ENCODE data around the gene TMEM129. TPM values are rescaled to one million over a fixed set of nuclear protein-coding genes. Genes with fewer than 3 reads are reported as not detected.

The TMEM129 gene
- total and polyA plus RNA-seq, 2 donors (not counting 1 experiment from before 2014, with no cell fraction given) = 15.0 to 39.6 TPM

GRCh38 chr4:1759818-1760223 lies 38.7 kb upstream of the TMEM129 start:
- Histone ChIP-seq H3K27ac (ENCODE audit: insufficient read depth, low read length) (no peak overlapping the region), H3K36me3 (ENCODE audit: control insufficient read depth, insufficient read depth, low read length) (no peaks in the 10 kb centered on the region), H3K27me3 (ENCODE audit: control insufficient read depth, insufficient read depth, low read length) (no peaks in the 10 kb centered on the region), H2AFZ (ENCODE audit: low read length) (no peak overlapping the region), H4K20me1 (ENCODE audit: control insufficient read depth, extremely low read depth, insufficient read depth, low read length) (no peaks in the 10 kb centered on the region), H3K9ac (ENCODE audit: insufficient read depth, low read length) (no peak overlapping the region), H3K4me3 (replicated peaks in 1 of 4; ENCODE audit: control extremely low read depth in 1 of 4, insufficient read depth in 1 of 4, low read depth in 3 of 4, low read length in 4 of 4) (no peak overlapping the region), H3K79me2 (ENCODE audit: control insufficient read depth, insufficient read depth, low read length) (no peaks in the 10 kb centered on the region), H3K4me1 (ENCODE audit: control insufficient read depth, extremely low read depth, insufficient read depth, low read length) (no peaks in the 10 kb centered on the region), H3K9me3 (ENCODE audit: control insufficient read depth, insufficient read depth, low read depth, low read length) (no peaks in the 10 kb centered on the region), H3K4me2 (ENCODE audit: extremely low read depth, insufficient read depth, low read length) (no peak overlapping the region)
- TF ChIP-seq, protein P1, sequence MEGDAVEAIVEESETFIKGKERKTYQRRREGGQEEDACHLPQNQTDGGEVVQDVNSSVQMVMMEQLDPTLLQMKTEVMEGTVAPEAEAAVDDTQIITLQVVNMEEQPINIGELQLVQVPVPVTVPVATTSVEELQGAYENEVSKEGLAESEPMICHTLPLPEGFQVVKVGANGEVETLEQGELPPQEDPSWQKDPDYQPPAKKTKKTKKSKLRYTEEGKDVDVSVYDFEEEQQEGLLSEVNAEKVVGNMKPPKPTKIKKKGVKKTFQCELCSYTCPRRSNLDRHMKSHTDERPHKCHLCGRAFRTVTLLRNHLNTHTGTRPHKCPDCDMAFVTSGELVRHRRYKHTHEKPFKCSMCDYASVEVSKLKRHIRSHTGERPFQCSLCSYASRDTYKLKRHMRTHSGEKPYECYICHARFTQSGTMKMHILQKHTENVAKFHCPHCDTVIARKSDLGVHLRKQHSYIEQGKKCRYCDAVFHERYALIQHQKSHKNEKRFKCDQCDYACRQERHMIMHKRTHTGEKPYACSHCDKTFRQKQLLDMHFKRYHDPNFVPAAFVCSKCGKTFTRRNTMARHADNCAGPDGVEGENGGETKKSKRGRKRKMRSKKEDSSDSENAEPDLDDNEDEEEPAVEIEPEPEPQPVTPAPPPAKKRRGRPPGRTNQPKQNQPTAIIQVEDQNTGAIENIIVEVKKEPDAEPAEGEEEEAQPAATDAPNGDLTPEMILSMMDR (conservative IDR thresholded peaks at IDR 0.05 in 1 of 2, IDR thresholded peaks at IDR 0.05 in 1 of 2; ENCODE audit: low read depth in 1 of 2, low read length in 2 of 2) = no peak
- no peak for TF ChIP-seq EZH2 (IDR thresholded peaks at IDR 0.05; ENCODE audit: low read length, missing control alignments)
- no peak for DNase-seq (ENCODE audit: low read depth in 2 of 2)

DNA sequence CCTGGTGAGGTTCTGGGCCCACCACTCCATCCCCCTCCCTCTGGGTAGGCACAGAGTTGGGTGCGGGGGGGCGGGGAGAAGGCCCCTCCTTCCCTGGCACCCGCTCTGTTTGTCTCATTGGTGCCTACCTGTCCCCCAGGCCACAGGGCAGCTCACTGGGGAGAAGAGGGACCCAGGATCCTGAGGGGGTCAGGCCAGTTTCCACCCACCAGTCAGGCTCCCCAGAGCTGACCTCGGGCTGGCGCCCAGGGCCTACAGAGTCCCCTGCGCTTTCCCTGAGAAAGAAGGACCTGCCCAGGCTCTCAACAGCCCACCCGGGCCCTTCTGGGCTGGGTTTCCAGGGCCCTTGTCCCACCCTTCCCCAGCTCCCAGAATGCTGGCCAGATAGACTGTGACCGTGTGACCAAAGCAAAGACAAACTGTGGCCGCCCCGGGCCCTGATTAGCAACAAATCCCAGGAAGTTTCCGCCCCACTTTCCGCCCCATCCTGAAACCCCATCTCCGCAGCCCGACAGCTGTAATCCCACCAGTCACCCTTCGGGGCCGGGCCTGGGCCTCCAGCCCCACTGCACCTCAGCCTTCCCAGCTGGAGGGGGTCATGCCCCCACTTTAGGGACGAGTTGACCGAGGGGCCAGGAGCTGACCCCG lies 38.2 kb upstream of the TMEM129 start:
- H3K4me2 ChIP-seq (ENCODE audit: extremely low read depth, insufficient read depth, low read length) = no peak overlapping the region

GRCh38 chr4:1758306-1759121 lies 37.4 kb upstream of the TMEM129 start:
- TF ChIP-seq EZH2 (IDR thresholded peaks at IDR 0.05; ENCODE audit: low read length, missing control alignments) = no peak
- TF ChIP-seq, protein P1 (conservative IDR thresholded peaks at IDR 0.05 in 1 of 2, IDR thresholded peaks at IDR 0.05 in 1 of 2; ENCODE audit: low read depth in 1 of 2, low read length in 2 of 2) = no peak
- Histone ChIP-seq H3K9me3 (ENCODE audit: control insufficient read depth, insufficient read depth, low read depth, low read length) (no peaks in the 10 kb centered on the region), H3K4me2 (ENCODE audit: extremely low read depth, insufficient read depth, low read length) (no peak overlapping the region)

More for the DNA sequence above, 38.2 kb upstream of the TMEM129 start:
- no peak overlapping the region for H2AFZ ChIP-seq (ENCODE audit: low read length)
- H3K27me3 ChIP-seq (ENCODE audit: control insufficient read depth, insufficient read depth, low read length) = no peaks in the 10 kb centered on the region
- H3K9ac ChIP-seq (ENCODE audit: insufficient read depth, low read length) = no peak overlapping the region
- no peaks in the 10 kb centered on the region for H3K9me3 ChIP-seq (ENCODE audit: control insufficient read depth, insufficient read depth, low read depth, low read length)
- H3K4me1 ChIP-seq (ENCODE audit: control insufficient read depth, extremely low read depth, insufficient read depth, low read length) = no peaks in the 10 kb centered on the region
- no peak overlapping the region for H3K27ac ChIP-seq (ENCODE audit: insufficient read depth, low read length)
- no peak overlapping the region for H3K4me3 ChIP-seq (replicated peaks in 1 of 4; ENCODE audit: control extremely low read depth in 1 of 4, insufficient read depth in 1 of 4, low read depth in 3 of 4, low read length in 4 of 4)
- no peaks in the 10 kb centered on the region for H3K36me3 ChIP-seq (ENCODE audit: control insufficient read depth, insufficient read depth, low read length)
- TF ChIP-seq EZH2 (IDR thresholded peaks at IDR 0.05; ENCODE audit: low read length, missing control alignments) = no peak
- TF ChIP-seq, protein P1 (conservative IDR thresholded peaks at IDR 0.05 in 1 of 2, IDR thresholded peaks at IDR 0.05 in 1 of 2; ENCODE audit: low read depth in 1 of 2, low read length in 2 of 2) = no peak
- no peak for DNase-seq (ENCODE audit: low read depth in 2 of 2)
- no peaks in the 10 kb centered on the region for H4K20me1 ChIP-seq (ENCODE audit: control insufficient read depth, extremely low read depth, insufficient read depth, low read length)
- no peaks in the 10 kb centered on the region for H3K79me2 ChIP-seq (ENCODE audit: control insufficient read depth, insufficient read depth, low read length)

More at GRCh38 chr4:1758306-1759121, 37.4 kb upstream of the TMEM129 start:
- Histone ChIP-seq H3K27me3 (ENCODE audit: control insufficient read depth, insufficient read depth, low read length) (no peaks in the 10 kb centered on the region), H4K20me1 (ENCODE audit: control insufficient read depth, extremely low read depth, insufficient read depth, low read length) (no peaks in the 10 kb centered on the region), H3K27ac (ENCODE audit: insufficient read depth, low read length) (no peak overlapping the region), H3K9ac (ENCODE audit: insufficient read depth, low read length) (no peak overlapping the region), H2AFZ (ENCODE audit: low read length) (no peak overlapping the region), H3K4me3 (replicated peaks in 1 of 4; ENCODE audit: control extremely low read depth in 1 of 4, insufficient read depth in 1 of 4, low read depth in 3 of 4, low read length in 4 of 4) (no peak overlapping the region), H3K79me2 (ENCODE audit: control insufficient read depth, insufficient read depth, low read length) (no peaks in the 10 kb centered on the region), H3K4me1 (ENCODE audit: control insufficient read depth, extremely low read depth, insufficient read depth, low read length) (no peaks in the 10 kb centered on the region), H3K36me3 (ENCODE audit: control insufficient read depth, insufficient read depth, low read length) (no peaks in the 10 kb centered on the region)
- no peak for DNase-seq (ENCODE audit: low read depth in 2 of 2)
